ENCODE data around the gene EIF3D.

Gene EIF3D

DNA sequence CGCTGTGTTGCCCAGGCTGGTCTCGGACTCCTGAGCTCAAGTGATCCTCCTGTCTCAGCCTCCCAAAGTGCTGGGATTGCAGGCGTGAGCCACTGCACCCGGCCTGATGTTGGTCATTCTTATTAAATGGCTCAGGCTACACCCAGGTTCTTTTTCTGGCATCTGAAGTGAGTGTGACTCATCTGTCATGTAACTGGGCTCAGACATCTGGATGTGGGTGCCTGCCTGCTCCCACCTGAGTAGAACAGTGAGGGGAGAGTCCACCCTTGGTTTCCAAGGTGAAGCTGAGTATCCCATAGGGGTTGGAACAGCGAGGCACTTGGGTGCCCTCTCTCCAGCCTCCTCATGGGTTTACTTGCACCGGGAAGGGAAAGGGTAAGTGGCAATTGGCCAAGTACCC lies 36.7 kb upstream of the EIF3D start:
- Histone ChIP-seq H4K20me1 (ENCODE audit: control insufficient read depth, insufficient read depth, low read depth, low read length) (no peaks in the 10 kb centered on the region), H3K27me3 (ENCODE audit: control insufficient read depth, low read length) (peaks cover 19% of the 10 kb centered on the region), H3K79me2 (ENCODE audit: control insufficient read depth, low read length) (no peaks in the 10 kb centered on the region), H3K9me2 (replicated peaks; ENCODE audit: control insufficient read depth, low read length) (no peaks in the 10 kb centered on the region), H3K27ac (ENCODE audit: low read depth, low read length) (no peak overlapping the region), H3K4me2 (ENCODE audit: low read length) (no peak overlapping the region), H3K9me3 (ENCODE audit: control insufficient read depth, insufficient read depth, low read length) (no peaks in the 10 kb centered on the region), H3F3A (ENCODE audit: control insufficient read depth, insufficient read depth) (no peaks in the 10 kb centered on the region), H3K36me3 (ENCODE audit: control insufficient read depth, low read length) (no peaks in the 10 kb centered on the region), H3K4me3 (ENCODE audit: low read length) (no peak overlapping the region), H3K4me1 (ENCODE audit: control insufficient read depth, low read length) (no peaks in the 10 kb centered on the region)
- TF ChIP-seq EZH2phosphoT487 (IDR thresholded peaks at IDR 0.05; ENCODE audit: borderline replicate concordance, low read length) (no peak), CTCF (IDR thresholded peaks at IDR 0.05; ENCODE audit: low read depth, low read length, poor library complexity, severe bottlenecking) (no peak)

DNA sequence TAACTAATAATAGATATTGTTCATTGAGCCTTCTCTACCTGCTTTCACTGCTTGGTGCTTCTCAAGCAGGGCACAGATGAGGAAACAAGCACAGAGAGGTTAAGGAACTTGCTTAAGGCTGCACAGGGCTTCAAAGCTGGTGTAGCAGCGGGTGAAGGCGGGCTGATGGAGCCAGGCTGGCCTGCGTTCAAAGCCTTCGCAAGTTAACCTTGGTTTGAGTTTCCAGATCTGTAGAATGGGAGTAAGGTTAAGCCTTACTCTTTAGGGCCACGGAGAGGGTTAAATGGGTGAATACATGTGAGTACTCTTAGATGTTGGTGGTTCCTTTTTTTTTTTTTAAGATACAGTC lies 36.2 kb upstream of the EIF3D start:
- H3F3A ChIP-seq (ENCODE audit: control insufficient read depth, insufficient read depth), result no peaks in the 10 kb centered on the region
- H3K9me3 ChIP-seq (ENCODE audit: control insufficient read depth, insufficient read depth, low read length), result no peaks in the 10 kb centered on the region
- no peaks in the 10 kb centered on the region for H3K36me3 ChIP-seq (ENCODE audit: control insufficient read depth, low read length)
- no peaks in the 10 kb centered on the region for H3K79me2 ChIP-seq (ENCODE audit: control insufficient read depth, low read length)
- H3K4me3 ChIP-seq (ENCODE audit: low read length), result no peak overlapping the region
- H3K4me1 ChIP-seq (ENCODE audit: control insufficient read depth, low read length), result no peaks in the 10 kb centered on the region
- no peak overlapping the region for H3K4me2 ChIP-seq (ENCODE audit: low read length)
- no peak for TF ChIP-seq CTCF (IDR thresholded peaks at IDR 0.05; ENCODE audit: low read depth, low read length, poor library complexity, severe bottlenecking)
- no peak for TF ChIP-seq EZH2phosphoT487 (IDR thresholded peaks at IDR 0.05; ENCODE audit: borderline replicate concordance, low read length)
- H4K20me1 ChIP-seq (ENCODE audit: control insufficient read depth, insufficient read depth, low read depth, low read length), result no peaks in the 10 kb centered on the region
- H3K9me2 ChIP-seq (replicated peaks; ENCODE audit: control insufficient read depth, low read length), result no peaks in the 10 kb centered on the region
- H3K27ac ChIP-seq (ENCODE audit: low read depth, low read length), result no peak overlapping the region
- peaks cover 23% of the 10 kb centered on the region for H3K27me3 ChIP-seq (ENCODE audit: control insufficient read depth, low read length)

- Histone ChIP-seq H3K4me3 (ENCODE audit: low read length) (no peak overlapping the region), H3K79me2 (ENCODE audit: control insufficient read depth, low read length) (no peaks in the 10 kb centered on the region), H3K27ac (ENCODE audit: low read depth, low read length) (no peak overlapping the region), H3K4me2 (ENCODE audit: low read length) (no peak overlapping the region), H3K9me2 (replicated peaks; ENCODE audit: control insufficient read depth, low read length) (no peaks in the 10 kb centered on the region), H3K27me3 (ENCODE audit: control insufficient read depth, low read length) (peaks cover 27% of the 10 kb centered on the region), H3K4me1 (ENCODE audit: control insufficient read depth, low read length) (no peaks in the 10 kb centered on the region), H3K9me3 (ENCODE audit: control insufficient read depth, insufficient read depth, low read length) (no peaks in the 10 kb centered on the region), H3K36me3 (ENCODE audit: control insufficient read depth, low read length) (no peaks in the 10 kb centered on the region), H4K20me1 (ENCODE audit: control insufficient read depth, insufficient read depth, low read depth, low read length) (no peaks in the 10 kb centered on the region), H3F3A (ENCODE audit: control insufficient read depth, insufficient read depth) (no peaks in the 10 kb centered on the region)
- TF ChIP-seq CTCF (IDR thresholded peaks at IDR 0.05; ENCODE audit: low read depth, low read length, poor library complexity, severe bottlenecking) (no peak), EZH2phosphoT487 (IDR thresholded peaks at IDR 0.05; ENCODE audit: borderline replicate concordance, low read length) (no peak)
These were observed 35.6 kb upstream of the EIF3D start for GRCh38 chr22:36564422-36565158.
